ENCODE data around the gene PDE4C. TPM values are rescaled to one million over a fixed set of nuclear protein-coding genes. Genes with fewer than 3 reads are reported as not detected.
A peak's percentile ranks its signal among the peaks of the same experiment; 100 is the strongest.

PDE4C gene
- total and polyA plus RNA-seq, 9 of the 15 experiments (the other 6 are each of a cell fraction or from before 2014, with no cell fraction given): 0.04 to 0.91 (median 0.20) TPM; not detected in 1

GRCh38 chr19:18204394-18205199 is 21.6 kb downstream of the PDE4C start (continued):
- TF ChIP-seq ATF6 (CRISPR knock-in tag; IDR thresholded peaks at IDR 0.05): no peak
- TF ChIP-seq ETS2 (tag; IDR thresholded peaks at IDR 0.05; ENCODE audit: borderline replicate concordance, poor library complexity, severe bottlenecking): no peak
- TF ChIP-seq ZBTB2 (IDR thresholded peaks at IDR 0.05): no peak
- TF ChIP-seq KDM5B (IDR thresholded peaks at IDR 0.05; ENCODE audit: insufficient replicate concordance, low read depth, low read length): no peak
- TF ChIP-seq NR3C1 (CRISPR knock-in tag; IDR thresholded peaks at IDR 0.05): no peak
- TF ChIP-seq RCOR1 (IDR thresholded peaks at IDR 0.05; ENCODE audit: borderline replicate concordance in 1 of 2, low read depth in 2 of 2, low read length in 2 of 2): no peak
- TF ChIP-seq PRDM10 (IDR thresholded peaks at IDR 0.05; ENCODE audit: partially characterized antibody): peak; percentile 99
- no peak for TF ChIP-seq PHF20 (IDR thresholded peaks at IDR 0.05; ENCODE audit: partially characterized antibody)
- peak; percentile 97 for TF ChIP-seq ZBTB7A (IDR thresholded peaks at IDR 0.05; ENCODE audit: borderline replicate concordance, control insufficient read depth, low read depth, low read length)
